ENCODE results near the gene GATC. TPM values are rescaled to one million over a fixed set of nuclear protein-coding genes. Genes with fewer than 3 reads are reported as not detected.

The GATC gene
- total and polyA plus RNA-seq, 2 donors (not counting 3 experiments of a cell fraction or from before 2014, with no cell fraction given), result 13.0 to 28.8 TPM

DNA sequence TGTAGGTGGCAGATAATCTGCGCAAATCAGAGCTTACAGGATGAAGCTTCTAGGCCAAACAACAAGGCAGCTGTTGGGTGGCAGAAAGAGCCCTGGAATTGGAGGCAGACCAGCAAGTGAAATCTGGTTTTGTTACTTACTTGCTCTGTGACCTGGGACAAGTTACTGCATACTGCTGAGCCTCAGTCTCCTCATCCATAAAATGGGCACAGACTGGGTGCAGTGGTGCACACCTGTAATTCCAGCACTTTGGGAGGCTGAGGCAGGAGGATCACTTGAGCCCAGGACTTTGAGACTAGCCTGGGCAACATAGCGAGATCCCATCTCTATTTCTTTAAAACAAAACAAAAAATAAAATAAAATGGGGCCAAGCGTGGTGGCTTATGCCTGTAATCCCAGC, 39.7 kb upstream of the GATC start:
- H3K9ac ChIP-seq (replicated peaks; ENCODE audit: extremely low read depth, insufficient read depth, low read length), result no peak overlapping the region
- H3K4me1 ChIP-seq (ENCODE audit: control insufficient read depth, extremely low read depth, insufficient read depth, low read length), result no peaks in the 10 kb centered on the region
- FAIRE-seq (no peak), DNase-seq (ENCODE audit: low read depth, low spot score) (no peak)
- H3K4me2 ChIP-seq (ENCODE audit: insufficient read depth, low read length), result no peak overlapping the region
- no peaks in the 10 kb centered on the region for H3K79me2 ChIP-seq (ENCODE audit: control insufficient read depth, insufficient read depth, low read length)
- intact Hi-C loops (cut with micrococcal nuclease) (no loop called here), dilution Hi-C loops (cut with MboI; ENCODE audit: extremely low pct_ligation_motif_present, low sequenced_read_pairs) (no loop called here)
- no peaks in the 10 kb centered on the region for H4K20me1 ChIP-seq (replicated peaks; ENCODE audit: control insufficient read depth, extremely low read depth, insufficient read depth, low read length)
- H3K27me3 ChIP-seq (ENCODE audit: control insufficient read depth in 2 of 2, insufficient read depth in 2 of 2, low read length in 2 of 2), result peaks cover 0 to 1% of the 10 kb centered on the region in 2 experiments
- H3K27ac ChIP-seq (ENCODE audit: insufficient read depth, low read depth, low read length), result no peak overlapping the region
- no TSS peak for BruUV-seq (replicated peaks)
- H2AFZ ChIP-seq (ENCODE audit: low read depth, low read length), result no peak overlapping the region
- no peaks in the 10 kb centered on the region for H3K36me3 ChIP-seq (ENCODE audit: control insufficient read depth in 2 of 2, extremely low read depth in 1 of 2, insufficient read depth in 2 of 2, low read length in 2 of 2)
- H3K9me1 ChIP-seq (replicated peaks; ENCODE audit: control insufficient read depth, extremely low read depth, insufficient read depth, low read length), result no peaks in the 10 kb centered on the region
- ChIA-PET CTCF (interaction anchor here (1.5 kb wide), 1 partner anchor 10 kb away, joined by 5 read pairs; no protein-coding TSS in a partner anchor), POLR2A (no interaction called here)
- TF ChIP-seq JUN (IDR thresholded peaks at IDR 0.05; ENCODE audit: borderline replicate concordance, insufficient read depth, insufficient read length, low read depth) (no peak), POLR2AphosphoS5 (IDR thresholded peaks at IDR 0.05; ENCODE audit: insufficient read depth, low read depth, low read length) (no peak), CTCF (IDR thresholded peaks at IDR 0.05; ENCODE audit: extremely low read depth in 1 of 2, insufficient read depth in 1 of 2, low read depth in 1 of 2, low read length in 2 of 2) (no peak), POLR2A (IDR thresholded peaks at IDR 0.05; ENCODE audit: low read depth, low read length) (no peak), FOS (IDR thresholded peaks at IDR 0.05; ENCODE audit: borderline replicate concordance, insufficient read depth, low read length) (no peak), GATA2 (IDR thresholded peaks at IDR 0.05; ENCODE audit: insufficient read depth, insufficient read length, low read depth, low read length) (no peak), MAX (IDR thresholded peaks at IDR 0.05; ENCODE audit: insufficient read depth, insufficient read length) (no peak), MYC (IDR thresholded peaks at IDR 0.05; ENCODE audit: low read depth, low read length) (no peak), EZH2 (IDR thresholded peaks at IDR 0.05; ENCODE audit: borderline replicate concordance, low read depth, low read length, severe bottlenecking) (no peak)
- no peaks in the 10 kb centered on the region for H3K9me3 ChIP-seq (replicated peaks; ENCODE audit: control insufficient read depth, insufficient read depth, low read length)
- H3K4me3 ChIP-seq (replicated peaks in 1 of 3; ENCODE audit: insufficient read depth in 1 of 3, low read depth in 1 of 3, low read length in 3 of 3), result no peak overlapping the region

All from endothelial cell of umbilical vein (primary cell).